ENCODE results near the gene CFB.

The CFB gene

DNA sequence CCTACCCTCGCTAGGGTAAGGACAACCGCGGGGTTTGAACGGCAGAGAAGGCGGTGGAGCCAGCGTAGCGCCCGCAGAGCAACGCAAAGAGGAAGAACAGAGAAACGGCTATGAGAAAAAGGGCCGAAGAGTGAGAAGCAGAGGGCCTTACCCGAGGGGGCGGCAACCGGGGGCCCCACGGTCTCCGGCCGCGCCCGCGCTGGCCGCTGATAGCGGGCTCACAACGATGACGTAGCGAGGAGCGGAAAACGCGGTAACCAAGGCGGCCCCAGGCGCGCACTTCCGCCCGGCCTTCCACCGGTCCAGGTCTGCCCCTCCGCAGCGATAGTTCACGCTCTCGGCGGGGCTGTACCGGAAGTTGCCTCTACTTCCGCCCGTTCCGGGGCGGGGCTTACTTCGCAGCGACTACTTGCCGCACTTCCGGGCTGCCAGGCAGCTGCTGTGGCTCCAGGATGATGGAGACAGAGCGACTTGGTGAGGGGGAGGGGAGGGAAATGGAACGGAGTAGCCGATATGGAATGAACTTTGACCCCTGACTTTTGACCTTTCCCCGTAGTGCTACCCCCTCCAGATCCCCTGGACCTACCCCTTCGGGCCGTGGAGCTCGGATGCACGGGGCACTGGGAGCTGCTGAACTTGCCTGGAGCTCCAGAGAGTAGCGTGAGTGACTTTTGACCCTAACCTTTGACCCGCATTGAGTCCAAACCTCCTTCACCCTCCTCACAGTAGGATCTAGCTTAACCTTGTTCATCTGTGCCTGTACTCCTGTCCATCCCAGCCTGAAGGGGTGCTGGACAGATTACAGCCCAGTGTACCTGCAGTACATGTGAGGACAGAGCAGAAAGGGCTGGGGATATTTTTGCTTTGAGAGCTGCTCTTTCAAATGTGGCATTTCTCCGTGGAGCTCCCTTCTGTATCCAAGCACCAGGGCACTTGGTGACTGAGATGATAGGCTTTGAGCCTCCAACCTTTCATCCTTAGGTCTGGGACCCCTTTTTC, 13.1 kb downstream of the CFB start, which contains the start of the genes NELFE and SKIC2:
Gene NELFE, minus strand, starts transcription at position 231 of the 999 bp plus-strand sequence. CDS start 525 bp downstream, outside the sequence.
Gene SKIC2, plus strand, starts transcription at position 435 of the 999 bp plus-strand sequence. Its CDS starts 18 bp downstream, at position 453.
- H3K4me3 ChIP-seq (replicated peaks; ENCODE audit: insufficient read depth, low read length) = peak within 1 kb of the TSS; percentile 74
- TF ChIP-seq, protein P1, sequence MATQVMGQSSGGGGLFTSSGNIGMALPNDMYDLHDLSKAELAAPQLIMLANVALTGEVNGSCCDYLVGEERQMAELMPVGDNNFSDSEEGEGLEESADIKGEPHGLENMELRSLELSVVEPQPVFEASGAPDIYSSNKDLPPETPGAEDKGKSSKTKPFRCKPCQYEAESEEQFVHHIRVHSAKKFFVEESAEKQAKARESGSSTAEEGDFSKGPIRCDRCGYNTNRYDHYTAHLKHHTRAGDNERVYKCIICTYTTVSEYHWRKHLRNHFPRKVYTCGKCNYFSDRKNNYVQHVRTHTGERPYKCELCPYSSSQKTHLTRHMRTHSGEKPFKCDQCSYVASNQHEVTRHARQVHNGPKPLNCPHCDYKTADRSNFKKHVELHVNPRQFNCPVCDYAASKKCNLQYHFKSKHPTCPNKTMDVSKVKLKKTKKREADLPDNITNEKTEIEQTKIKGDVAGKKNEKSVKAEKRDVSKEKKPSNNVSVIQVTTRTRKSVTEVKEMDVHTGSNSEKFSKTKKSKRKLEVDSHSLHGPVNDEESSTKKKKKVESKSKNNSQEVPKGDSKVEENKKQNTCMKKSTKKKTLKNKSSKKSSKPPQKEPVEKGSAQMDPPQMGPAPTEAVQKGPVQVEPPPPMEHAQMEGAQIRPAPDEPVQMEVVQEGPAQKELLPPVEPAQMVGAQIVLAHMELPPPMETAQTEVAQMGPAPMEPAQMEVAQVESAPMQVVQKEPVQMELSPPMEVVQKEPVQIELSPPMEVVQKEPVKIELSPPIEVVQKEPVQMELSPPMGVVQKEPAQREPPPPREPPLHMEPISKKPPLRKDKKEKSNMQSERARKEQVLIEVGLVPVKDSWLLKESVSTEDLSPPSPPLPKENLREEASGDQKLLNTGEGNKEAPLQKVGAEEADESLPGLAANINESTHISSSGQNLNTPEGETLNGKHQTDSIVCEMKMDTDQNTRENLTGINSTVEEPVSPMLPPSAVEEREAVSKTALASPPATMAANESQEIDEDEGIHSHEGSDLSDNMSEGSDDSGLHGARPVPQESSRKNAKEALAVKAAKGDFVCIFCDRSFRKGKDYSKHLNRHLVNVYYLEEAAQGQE (IDR thresholded peaks at IDR 0.05; ENCODE audit: insufficient replicate concordance, low read depth) = peak; percentile 21
- peak; percentile 69 for TF ChIP-seq POLR2AphosphoS5 (IDR thresholded peaks at IDR 0.05; ENCODE audit: low read depth)
- TF ChIP-seq SPI1 (IDR thresholded peaks at IDR 0.05; ENCODE audit: borderline replicate concordance, low read depth) = peak; percentile 68; the same call in 1 of the 2 replicates
- peak; percentile 92 for TF ChIP-seq GABPA (IDR thresholded peaks at IDR 0.05; ENCODE audit: low read depth)
- TF ChIP-seq, protein P2, sequence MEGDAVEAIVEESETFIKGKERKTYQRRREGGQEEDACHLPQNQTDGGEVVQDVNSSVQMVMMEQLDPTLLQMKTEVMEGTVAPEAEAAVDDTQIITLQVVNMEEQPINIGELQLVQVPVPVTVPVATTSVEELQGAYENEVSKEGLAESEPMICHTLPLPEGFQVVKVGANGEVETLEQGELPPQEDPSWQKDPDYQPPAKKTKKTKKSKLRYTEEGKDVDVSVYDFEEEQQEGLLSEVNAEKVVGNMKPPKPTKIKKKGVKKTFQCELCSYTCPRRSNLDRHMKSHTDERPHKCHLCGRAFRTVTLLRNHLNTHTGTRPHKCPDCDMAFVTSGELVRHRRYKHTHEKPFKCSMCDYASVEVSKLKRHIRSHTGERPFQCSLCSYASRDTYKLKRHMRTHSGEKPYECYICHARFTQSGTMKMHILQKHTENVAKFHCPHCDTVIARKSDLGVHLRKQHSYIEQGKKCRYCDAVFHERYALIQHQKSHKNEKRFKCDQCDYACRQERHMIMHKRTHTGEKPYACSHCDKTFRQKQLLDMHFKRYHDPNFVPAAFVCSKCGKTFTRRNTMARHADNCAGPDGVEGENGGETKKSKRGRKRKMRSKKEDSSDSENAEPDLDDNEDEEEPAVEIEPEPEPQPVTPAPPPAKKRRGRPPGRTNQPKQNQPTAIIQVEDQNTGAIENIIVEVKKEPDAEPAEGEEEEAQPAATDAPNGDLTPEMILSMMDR (IDR thresholded peaks at IDR 0.05; ENCODE audit: insufficient read depth, low read length) = no peak
- no peaks in the 10 kb centered on the region for H3K27me3 ChIP-seq (ENCODE audit: insufficient read depth, poor library complexity, severe bottlenecking)
- peak; percentile 98 for DNase-seq (ENCODE audit: low read depth in 1 of 2, low spot score in 1 of 2)
- peak within 1 kb of the TSS; percentile 82 for H3K27ac ChIP-seq (replicated peaks)

DNA sequence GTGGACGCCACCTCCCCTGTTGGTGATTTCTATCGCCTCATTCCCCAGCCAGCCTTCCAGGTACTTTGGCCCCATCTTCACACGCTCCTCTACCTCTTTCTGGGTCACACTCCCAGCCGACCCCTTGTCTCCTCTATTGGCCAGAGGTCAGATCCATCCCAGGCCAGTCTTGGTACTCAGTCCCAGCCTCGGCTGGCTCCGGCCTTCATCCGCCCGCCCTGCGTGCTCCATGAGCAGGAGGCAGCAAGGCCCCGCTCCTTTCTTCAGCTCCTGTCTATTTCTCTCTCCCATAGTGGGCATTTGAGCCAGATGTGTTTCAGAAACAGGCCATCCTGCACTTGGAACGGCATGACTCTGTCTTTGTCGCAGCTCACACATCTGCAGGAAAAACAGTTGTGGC, 15.7 kb downstream of the CFB start:
- no peak for DNase-seq (ENCODE audit: low read depth in 1 of 2, low spot score in 1 of 2)
- Histone ChIP-seq H3K27ac (replicated peaks) (no peak overlapping the region), H3K4me3 (replicated peaks; ENCODE audit: insufficient read depth, low read length) (no peak overlapping the region), H3K27me3 (ENCODE audit: insufficient read depth, poor library complexity, severe bottlenecking) (no peaks in the 10 kb centered on the region)
- TF ChIP-seq, protein P2 (IDR thresholded peaks at IDR 0.05; ENCODE audit: insufficient read depth, low read length) = no peak
- TF ChIP-seq GABPA (IDR thresholded peaks at IDR 0.05; ENCODE audit: low read depth) = no peak
- no peak for TF ChIP-seq SPI1 (IDR thresholded peaks at IDR 0.05; ENCODE audit: borderline replicate concordance, low read depth)
- TF ChIP-seq, protein P1 (IDR thresholded peaks at IDR 0.05; ENCODE audit: insufficient replicate concordance, low read depth) = no peak

DNA sequence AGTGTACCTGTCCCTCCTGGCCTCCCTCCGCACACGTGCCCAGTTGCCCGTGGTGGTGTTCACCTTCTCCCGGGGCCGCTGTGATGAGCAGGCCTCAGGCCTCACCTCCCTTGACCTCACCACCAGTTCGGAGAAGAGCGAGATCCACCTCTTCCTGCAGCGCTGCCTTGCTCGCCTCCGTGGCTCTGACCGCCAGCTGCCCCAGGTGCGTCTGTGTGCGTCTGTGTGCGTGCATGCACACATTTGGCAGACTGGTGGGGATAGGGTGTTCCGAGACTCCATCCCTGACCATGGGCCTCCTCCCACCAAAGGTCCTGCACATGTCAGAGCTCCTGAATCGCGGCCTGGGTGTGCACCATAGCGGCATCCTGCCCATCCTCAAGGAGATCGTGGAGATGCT, 18.0 kb downstream of the CFB start:
- TF ChIP-seq GABPA (IDR thresholded peaks at IDR 0.05; ENCODE audit: low read depth) (no peak), SPI1 (IDR thresholded peaks at IDR 0.05; ENCODE audit: borderline replicate concordance, low read depth) (no peak), POLR2AphosphoS5 (IDR thresholded peaks at IDR 0.05; ENCODE audit: low read depth) (no peak)
- TF ChIP-seq, protein P2 (IDR thresholded peaks at IDR 0.05; ENCODE audit: insufficient read depth, low read length) = no peak
- TF ChIP-seq, protein P1 (IDR thresholded peaks at IDR 0.05; ENCODE audit: insufficient replicate concordance, low read depth) = no peak
- Histone ChIP-seq H3K4me3 (replicated peaks; ENCODE audit: insufficient read depth, low read length) (no peak overlapping the region), H3K27me3 (ENCODE audit: insufficient read depth, poor library complexity, severe bottlenecking) (no peaks in the 10 kb centered on the region), H3K27ac (replicated peaks) (no peak overlapping the region)
- DNase-seq (ENCODE audit: low read depth in 1 of 2, low spot score in 1 of 2) = no peak

All from HL-60 (cell line).